Lower leg skin (tissue), 4 donors: ENCODE data around the gene ADD1. TPM values are rescaled to one million over a fixed set of nuclear protein-coding genes. Genes with fewer than 3 reads are reported as not detected.

Experiments
- DNase-seq, 2 donors: peaks; one replicate each; pipeline ENCODE4 v3.0.0-alpha.2; 2019; ENCODE audit warnings: low spot score in 2 of 2
- H3K4me3 ChIP-seq: fragments of 200-600 bp; sonication (generic); 2 replicates; pipeline ENCODE4 v1.5.1; 2017; ENCODE audit warnings: mild to moderate bottlenecking, low read depth; ENCODE audit not compliant: poor library complexity, severe bottlenecking
- POLR2A ChIP-seq, 2 donors: fragments of 450-650 bp; IDR thresholded peaks; one replicate each; pipeline ENCODE4 v1.6.1; 2016 to 2017; ENCODE audit warnings: antibody characterized with exemption in 2 of 2, mild to moderate bottlenecking in 1 of 2, moderate library complexity in 1 of 2
- WGBS, 2 donors: methylation state at CpG; one replicate each; pipeline ENCODE4 v1.1.5; 2018; 5-methylcytosine and 5-hydroxymethylcytosine counted together
- intact Hi-C: fragments of 100-400 bp; cut with DNase I; formaldehyde crosslinking; loops from one replicate; pipeline ENCODE4 v1.15.0; 2023; ENCODE audit warnings: low total_unique reads
- total RNA-seq, 4 donors: library from RNA; depleted of rRNA; stranded (reverse); fragments of >200 nt; gene quantifications; one replicate each; pipeline ENCODE4 v1.1.0, GENCODE V29; 2016
- TF ChIP-seq, protein P1 (sequence below), 3 donors: fragments of 450-650 bp; IDR thresholded peaks; one replicate each; pipeline ENCODE4 v1.5.1; 2016; ENCODE audit warnings: antibody characterized with exemption in 3 of 3, mild to moderate bottlenecking in 3 of 3, moderate library complexity in 2 of 3

Gene ADD1
- total RNA-seq, 4 donors from 2014 or later = 102 to 153 (median 135) TPM

DNA sequence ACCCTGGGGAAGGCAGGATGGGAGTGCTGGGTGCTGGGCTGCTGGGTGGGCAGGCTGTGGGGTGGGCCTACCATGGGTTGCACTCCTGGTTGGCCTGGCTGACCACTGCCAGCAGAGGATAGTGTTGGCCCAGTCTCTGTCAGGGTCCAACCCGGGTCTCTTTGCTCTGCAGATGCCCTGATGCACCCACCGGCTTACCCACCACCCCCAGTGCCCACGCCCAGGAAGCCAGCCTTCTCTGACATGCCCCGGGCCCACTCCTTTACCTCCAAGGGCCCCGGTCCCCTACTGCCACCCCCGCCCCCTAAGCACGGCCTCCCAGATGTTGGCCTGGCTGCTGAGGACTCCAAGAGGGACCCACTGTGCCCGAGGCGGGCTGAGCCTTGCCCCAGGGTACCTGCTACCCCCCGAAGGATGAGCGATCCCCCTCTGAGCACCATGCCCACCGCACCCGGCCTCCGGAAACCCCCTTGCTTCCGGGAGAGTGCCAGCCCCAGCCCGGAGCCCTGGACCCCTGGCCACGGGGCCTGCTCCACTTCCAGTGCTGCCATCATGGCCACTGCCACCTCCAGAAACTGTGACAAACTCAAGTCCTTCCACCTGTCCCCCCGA lies 14.2 kb upstream of the ADD1 start:
- DNase-seq = peak in 1 of 2 donors; percentile 85
- 91 to 94% methylated on average over 16 to 17 of the region's 18 CpGs for WGBS, 2 donors
- no peak overlapping the region for H3K4me3 ChIP-seq
- intact Hi-C loops = no loop called here
- no peak for TF ChIP-seq POLR2A (IDR thresholded peaks at IDR 0.05)
- TF ChIP-seq, protein P1, sequence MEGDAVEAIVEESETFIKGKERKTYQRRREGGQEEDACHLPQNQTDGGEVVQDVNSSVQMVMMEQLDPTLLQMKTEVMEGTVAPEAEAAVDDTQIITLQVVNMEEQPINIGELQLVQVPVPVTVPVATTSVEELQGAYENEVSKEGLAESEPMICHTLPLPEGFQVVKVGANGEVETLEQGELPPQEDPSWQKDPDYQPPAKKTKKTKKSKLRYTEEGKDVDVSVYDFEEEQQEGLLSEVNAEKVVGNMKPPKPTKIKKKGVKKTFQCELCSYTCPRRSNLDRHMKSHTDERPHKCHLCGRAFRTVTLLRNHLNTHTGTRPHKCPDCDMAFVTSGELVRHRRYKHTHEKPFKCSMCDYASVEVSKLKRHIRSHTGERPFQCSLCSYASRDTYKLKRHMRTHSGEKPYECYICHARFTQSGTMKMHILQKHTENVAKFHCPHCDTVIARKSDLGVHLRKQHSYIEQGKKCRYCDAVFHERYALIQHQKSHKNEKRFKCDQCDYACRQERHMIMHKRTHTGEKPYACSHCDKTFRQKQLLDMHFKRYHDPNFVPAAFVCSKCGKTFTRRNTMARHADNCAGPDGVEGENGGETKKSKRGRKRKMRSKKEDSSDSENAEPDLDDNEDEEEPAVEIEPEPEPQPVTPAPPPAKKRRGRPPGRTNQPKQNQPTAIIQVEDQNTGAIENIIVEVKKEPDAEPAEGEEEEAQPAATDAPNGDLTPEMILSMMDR (IDR thresholded peaks at IDR 0.05) = no peak

DNA sequence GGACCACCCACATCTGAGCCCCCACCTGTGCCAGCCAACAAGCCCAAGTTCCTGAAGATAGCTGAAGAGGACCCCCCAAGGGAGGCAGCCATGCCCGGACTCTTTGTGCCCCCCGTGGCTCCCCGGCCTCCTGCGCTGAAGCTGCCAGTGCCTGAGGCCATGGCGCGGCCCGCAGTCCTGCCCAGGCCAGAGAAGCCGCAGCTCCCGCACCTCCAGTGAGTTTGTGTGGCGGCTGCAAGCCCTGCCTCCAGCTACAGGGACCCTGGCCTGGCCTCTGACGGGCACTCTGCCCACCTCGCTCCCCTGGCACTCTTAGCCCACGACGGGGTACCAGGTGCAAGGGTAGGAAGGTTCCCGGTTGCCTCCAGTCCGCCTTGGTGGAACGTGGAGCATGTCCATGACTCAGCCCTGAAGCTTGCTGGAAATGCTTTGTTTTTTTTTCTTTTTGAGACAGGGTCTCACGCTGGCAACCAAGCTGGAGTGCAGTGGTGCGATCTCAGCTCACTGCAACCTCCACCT lies 13.7 kb upstream of the ADD1 start:
- WGBS, 2 donors = 83 to 88% methylated on average over 18 to 19 of the region's 19 CpGs
- intact Hi-C loops = no loop called here
- TF ChIP-seq, protein P1 (IDR thresholded peaks at IDR 0.05) = no peak
- no peak for TF ChIP-seq POLR2A (IDR thresholded peaks at IDR 0.05)
- no peak overlapping the region for H3K4me3 ChIP-seq
- no peak for DNase-seq

DNA sequence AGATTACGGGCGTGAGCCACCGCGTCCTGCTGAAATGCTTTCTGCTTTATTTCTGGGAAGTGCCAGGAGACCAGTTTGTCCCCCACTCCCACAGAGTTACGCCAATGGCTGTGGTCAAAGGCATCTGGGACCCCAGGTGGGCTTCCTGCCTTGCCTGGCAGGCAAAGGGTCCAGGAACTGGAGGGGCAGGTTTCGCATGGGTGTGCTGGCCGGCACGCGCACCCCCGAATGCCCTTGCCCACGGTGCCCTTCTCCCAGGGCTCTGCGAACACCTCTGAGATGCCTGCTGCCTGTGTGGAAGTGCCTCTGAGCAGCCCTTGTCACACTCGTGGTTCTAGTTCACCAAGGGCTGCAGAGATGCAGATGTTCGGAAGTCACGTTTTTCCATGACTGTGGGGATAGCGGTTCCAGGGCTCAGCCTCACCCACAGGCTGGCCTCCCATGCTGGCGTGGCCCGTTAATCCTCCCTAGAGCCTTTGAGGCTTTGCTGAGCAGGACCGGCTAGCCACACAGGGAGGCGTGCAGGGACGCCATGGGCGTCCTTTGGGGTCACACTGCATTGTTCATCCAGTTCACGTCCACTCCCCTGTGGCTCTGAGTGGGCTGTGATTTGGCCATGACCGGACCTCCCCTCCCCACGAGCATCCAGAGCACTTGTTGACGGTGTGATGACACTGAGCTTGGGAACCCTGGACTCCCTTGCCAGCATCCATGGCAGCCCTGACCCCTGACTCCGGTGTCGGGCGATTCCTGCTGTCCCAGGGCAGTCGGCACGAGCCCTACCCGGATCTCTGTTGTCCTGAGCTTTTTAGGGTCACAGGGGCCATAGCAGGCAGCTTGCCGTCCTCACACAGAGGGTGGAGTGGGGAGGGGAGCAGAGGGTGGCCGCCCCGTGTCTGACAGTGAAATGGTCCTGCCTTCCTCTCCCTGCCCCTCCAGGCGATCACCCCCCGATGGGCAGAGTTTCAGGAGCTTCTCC lies 12.7 kb upstream of the ADD1 start:
- no peak overlapping the region for H3K4me3 ChIP-seq
- intact Hi-C loops = no loop called here
- TF ChIP-seq, protein P1 (IDR thresholded peaks at IDR 0.05) = no peak
- TF ChIP-seq POLR2A (IDR thresholded peaks at IDR 0.05) = no peak
- WGBS, 2 donors = 90 to 91% methylated on average over 32 to 37 of the region's 37 CpGs
- peak in 1 of 2 donors; percentile 83 for DNase-seq

DNA sequence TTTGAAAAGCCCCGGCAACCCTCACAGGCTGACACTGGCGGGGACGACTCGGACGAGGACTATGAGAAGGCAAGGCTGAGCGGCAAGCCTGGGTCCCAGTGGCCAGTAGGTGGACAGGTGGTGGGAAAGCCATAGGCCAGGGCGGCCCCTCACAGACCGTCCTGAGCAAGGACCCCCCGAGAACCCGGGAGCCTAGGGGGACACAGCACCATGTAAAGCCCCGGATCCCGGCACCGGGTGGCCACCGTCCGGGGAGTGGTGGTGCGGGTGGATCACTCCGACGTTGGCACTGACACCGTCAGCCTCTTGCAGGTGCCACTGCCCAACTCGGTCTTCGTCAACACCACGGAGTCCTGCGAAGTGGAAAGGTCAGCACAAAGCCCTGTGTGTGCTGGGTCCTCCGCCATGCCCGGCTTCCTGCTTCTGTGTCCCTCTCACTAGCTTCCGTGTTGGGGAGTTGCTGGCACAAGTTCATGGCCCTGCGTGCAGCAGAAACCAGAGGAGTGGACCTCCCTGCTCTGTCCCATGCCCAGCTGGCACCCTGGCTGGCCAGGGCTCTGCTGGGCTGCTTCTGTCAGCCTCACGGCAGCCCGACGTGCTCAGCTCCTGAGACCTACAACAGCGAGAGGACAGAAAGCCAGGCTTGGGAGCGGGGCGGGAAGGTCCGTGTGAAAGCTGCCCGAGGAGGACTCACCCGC lies 11.9 kb upstream of the ADD1 start:
- WGBS, 2 donors = 93 to 94% methylated on average over 31 to 35 of the region's 36 CpGs
- intact Hi-C loops = no loop called here
- TF ChIP-seq, protein P1 (IDR thresholded peaks at IDR 0.05) = no peak
- no peak for TF ChIP-seq POLR2A (IDR thresholded peaks at IDR 0.05)
- H3K4me3 ChIP-seq = no peak overlapping the region
- DNase-seq = peak in 1 of 2 donors; percentile 86

DNA sequence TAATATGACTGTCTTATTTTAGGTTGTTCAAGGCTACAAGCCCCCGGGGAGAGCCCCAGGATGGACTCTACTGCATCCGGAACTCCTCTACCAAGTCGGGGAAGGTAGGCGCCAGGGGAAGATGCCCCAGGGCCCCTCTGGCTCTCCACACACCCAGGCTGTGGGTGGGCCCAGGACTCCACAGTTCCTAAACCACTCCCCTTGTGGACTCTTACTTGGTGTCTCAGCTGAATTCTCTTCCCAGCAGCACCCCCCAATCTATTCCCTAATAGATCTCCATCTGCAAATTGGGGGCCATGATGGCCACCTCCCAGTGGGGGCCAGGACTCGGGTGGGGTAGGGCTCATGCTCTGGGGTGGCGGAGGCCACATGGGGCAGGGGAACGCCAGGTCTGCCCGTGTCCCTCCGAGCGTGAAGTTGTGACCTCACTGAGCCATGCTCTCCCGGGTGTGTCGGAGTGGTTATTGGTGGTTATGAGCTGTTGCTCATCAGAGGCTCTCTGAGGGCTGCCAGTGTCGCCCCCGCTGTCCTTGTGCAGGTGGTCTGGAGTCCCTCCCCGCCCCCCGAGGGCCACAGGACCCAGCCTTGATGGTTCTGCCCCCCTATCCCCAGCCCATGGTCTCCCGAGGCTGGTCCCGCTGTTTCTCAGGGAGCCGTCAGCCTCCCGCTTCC lies 11.2 kb upstream of the ADD1 start:
- DNase-seq = peak in 1 of 2 donors; percentile 85
- H3K4me3 ChIP-seq = no peak overlapping the region
- 89 to 91% methylated on average over 12 to 17 of the region's 20 CpGs for WGBS, 2 donors
- intact Hi-C loops = no loop called here
- TF ChIP-seq, protein P1 (IDR thresholded peaks at IDR 0.05) = no peak
